ENCODE results near the gene TIA1.

Gene TIA1

DNA sequence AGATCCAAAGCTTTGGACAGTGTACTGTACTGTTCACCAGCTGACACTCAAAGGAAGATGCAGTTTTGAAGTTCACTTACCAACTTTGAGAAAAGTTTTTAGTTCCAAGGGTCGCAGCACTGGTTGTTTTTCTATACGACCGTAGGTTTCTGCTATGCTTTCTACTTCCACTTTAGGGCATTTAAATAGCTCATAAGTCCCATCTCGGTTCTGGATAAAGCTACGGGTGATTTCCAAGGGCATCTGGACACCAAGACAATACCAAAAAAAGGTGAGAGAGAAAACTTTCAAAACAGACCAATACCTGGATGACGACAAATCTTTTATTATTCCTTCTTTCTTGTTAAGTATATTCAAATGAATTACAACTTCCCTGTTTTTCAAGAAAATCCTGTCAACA lies 87.9 kb downstream of the TIA1 start:
- no peak for DNase-seq (ENCODE audit: low read depth)
